ENCODE measurements around the gene NAV1. TPM values are rescaled to one million over a fixed set of nuclear protein-coding genes. Genes with fewer than 3 reads are reported as not detected.

The NAV1 gene
- total and polyA plus RNA-seq, 4 donors, result 1.1 to 2.0 (median 1.3) TPM

GRCh38 chr1:201528631-201529252 is 10.2 kb upstream of the NAV1 start (continued):
- TF ChIP-seq RXRA (IDR thresholded peaks at IDR 0.05) (no peak), NR2F2 (IDR thresholded peaks at IDR 0.05) (no peak), REST (IDR thresholded peaks at IDR 0.05) (no peak)

- Histone ChIP-seq H3K27me3 (ENCODE audit: control insufficient read depth in 4 of 4, insufficient read depth in 4 of 4, low read length in 3 of 4) (no peaks in the 10 kb centered on the region), H3K27ac (ENCODE audit: low read depth in 1 of 2, low read length in 2 of 2) (no peak overlapping the region), H3K36me3 (ENCODE audit: control insufficient read depth in 4 of 4, insufficient read depth in 3 of 4, low read depth in 1 of 4, low read length in 3 of 4) (no peaks in the 10 kb centered on the region), H3K4me3 (ENCODE audit: low read depth in 1 of 3, low read length in 3 of 3) (no peak overlapping the region), H3K9ac (ENCODE audit: low read depth in 1 of 2, low read length in 2 of 2) (no peak overlapping the region), H3K9me3 (ENCODE audit: control insufficient read depth in 4 of 4, low read length in 3 of 4) (no peaks in the 10 kb centered on the region), H3K4me1 (ENCODE audit: control insufficient read depth in 4 of 4, insufficient read depth in 4 of 4, low read length in 3 of 4) (no peaks in the 10 kb centered on the region)
- 79% methylated on average over 26 of the region's 26 CpGs for WGBS
- DNase-seq (ENCODE audit: low spot score), result peak; percentile 65
- TF ChIP-seq RAD21 (IDR thresholded peaks at IDR 0.05) (peak; percentile 76 to 83), CTCF (IDR thresholded peaks at IDR 0.05; ENCODE audit: low read depth, low read length, missing input control) (peak; percentile 58), FOXA1 (IDR thresholded peaks at IDR 0.05) (no peak), HNF4A (conservative IDR thresholded peaks at IDR 0.05) (no peak)
Measured at GRCh38 chr1:201530741-201531531, 8.0 kb upstream of the NAV1 start.

GRCh38 chr1:201531551-201532425 is 7.1 kb upstream of the NAV1 start:
- 85% methylated on average over 9 of the region's 9 CpGs for WGBS
- no peak for DNase-seq (ENCODE audit: low spot score)
- TF ChIP-seq GABPA (IDR thresholded peaks at IDR 0.05 in 1 of 2, conservative IDR thresholded peaks at IDR 0.05 in 1 of 2) (no peak), HNF4G (IDR thresholded peaks at IDR 0.05) (no peak), MAX (IDR thresholded peaks at IDR 0.05) (no peak), CTCF (IDR thresholded peaks at IDR 0.05; ENCODE audit: low read depth, low read length, missing input control) (no peak), ATF3 (IDR thresholded peaks at IDR 0.05) (no peak), SP1 (IDR thresholded peaks at IDR 0.05) (no peak), HNF4A (conservative IDR thresholded peaks at IDR 0.05) (no peak), NR2F2 (IDR thresholded peaks at IDR 0.05) (no peak), JUND (IDR thresholded peaks at IDR 0.05) (no peak), EGR1 (IDR thresholded peaks at IDR 0.05; ENCODE audit: low read depth in 2 of 2) (no peak), ZBTB33 (IDR thresholded peaks at IDR 0.05) (no peak), FOXA1 (IDR thresholded peaks at IDR 0.05) (no peak), TAF1 (conservative IDR thresholded peaks at IDR 0.05) (no peak), RAD21 (IDR thresholded peaks at IDR 0.05) (no peak)

More at GRCh38 chr1:201531551-201532425, 7.1 kb upstream of the NAV1 start:
- Histone ChIP-seq H3K36me3 (ENCODE audit: control insufficient read depth in 4 of 4, insufficient read depth in 3 of 4, low read depth in 1 of 4, low read length in 3 of 4) (no peaks in the 10 kb centered on the region), H3K4me1 (ENCODE audit: control insufficient read depth in 4 of 4, insufficient read depth in 4 of 4, low read length in 3 of 4) (peaks cover 0 to 2% (median 0%) of the 10 kb centered on the region in 4 donors), H3K4me3 (ENCODE audit: low read depth in 1 of 3, low read length in 3 of 3) (no peak overlapping the region), H3K9ac (ENCODE audit: low read depth in 1 of 2, low read length in 2 of 2) (no peak overlapping the region), H3K9me3 (ENCODE audit: control insufficient read depth in 4 of 4, low read length in 3 of 4) (no peaks in the 10 kb centered on the region), H3K27me3 (ENCODE audit: control insufficient read depth in 4 of 4, insufficient read depth in 4 of 4, low read length in 3 of 4) (no peaks in the 10 kb centered on the region), H3K27ac (ENCODE audit: low read depth in 1 of 2, low read length in 2 of 2) (no peak overlapping the region)
